Measurements from ENCODE around the gene RBM28.

- TF ChIP-seq EZH2 (IDR thresholded peaks at IDR 0.05; ENCODE audit: low read length, unreplicated experiment) (no peak), CTCF (conservative IDR thresholded peaks at IDR 0.05; ENCODE audit: low read depth, low read length) (no peak), EZH2phosphoT487 (IDR thresholded peaks at IDR 0.05; ENCODE audit: borderline replicate concordance, low read length) (no peak)
Measured at GRCh38 chr7:128266883-128267594, 76.7 kb downstream of the RBM28 start.

Data from PC-3 (cell line).